ENCODE measurements around the gene ITPKC. TPM values are rescaled to one million over a fixed set of nuclear protein-coding genes. Genes with fewer than 3 reads are reported as not detected.
A peak's percentile ranks its signal among the peaks of the same experiment; 100 is the strongest.

ITPKC gene
- total RNA-seq, 1 donor from 2014 or later, result 6.5 TPM

DNA sequence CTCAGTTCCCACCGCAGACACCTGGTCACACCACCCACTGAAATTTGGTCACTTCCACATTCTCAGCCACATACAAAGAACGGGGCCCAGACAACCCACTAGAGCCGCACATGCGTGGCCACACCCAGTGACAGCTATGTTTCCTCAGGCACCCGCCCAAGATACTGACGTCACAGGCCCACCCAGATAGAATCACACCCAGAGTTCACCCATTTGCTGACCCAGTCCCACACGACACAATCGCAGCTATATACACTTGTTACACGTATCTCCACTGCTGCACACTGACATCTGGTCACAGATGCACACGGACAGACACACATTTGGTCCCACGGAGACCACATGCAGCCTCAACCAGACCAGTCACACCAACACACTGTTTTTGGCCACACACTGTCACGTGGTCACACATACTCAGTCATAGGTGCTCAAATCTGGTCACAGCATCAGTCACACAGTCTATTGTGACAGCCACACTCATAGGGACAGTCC, 29.3 kb upstream of the ITPKC start:
- H3K27ac Mint-ChIP-seq, result no peak overlapping the region
- H3K4me3 Mint-ChIP-seq, result no peak overlapping the region
- peaks cover 20% of the 10 kb centered on the region for H3K79me2 ChIP-seq (ENCODE audit: low read depth)
- H2AFZ ChIP-seq (replicated peaks), result no peak overlapping the region
- H3K27ac ChIP-seq, result no peak overlapping the region
- H3K9ac ChIP-seq, result no peak overlapping the region
- peaks cover 13% of the 10 kb centered on the region for H3F3A ChIP-seq (ENCODE audit: low read depth)
- H3K36me3 ChIP-seq, result no peaks in the 10 kb centered on the region
- H3K4me1 ChIP-seq, result peaks cover 5% of the 10 kb centered on the region
- H4K20me1 ChIP-seq (ENCODE audit: low read depth), result peaks cover 17% of the 10 kb centered on the region
- no peak overlapping the region for H3K4me2 ChIP-seq
- peaks cover 4% of the 10 kb centered on the region for H3K27me3 Mint-ChIP-seq (ENCODE audit: insufficient read depth, low read depth)
- H3K27me3 ChIP-seq, result no peaks in the 10 kb centered on the region
- TF ChIP-seq EZH2 (IDR thresholded peaks at IDR 0.05), result no peak
- TF ChIP-seq EZH2phosphoT487 (IDR thresholded peaks at IDR 0.05), result no peak
- TF ChIP-seq, protein P1, sequence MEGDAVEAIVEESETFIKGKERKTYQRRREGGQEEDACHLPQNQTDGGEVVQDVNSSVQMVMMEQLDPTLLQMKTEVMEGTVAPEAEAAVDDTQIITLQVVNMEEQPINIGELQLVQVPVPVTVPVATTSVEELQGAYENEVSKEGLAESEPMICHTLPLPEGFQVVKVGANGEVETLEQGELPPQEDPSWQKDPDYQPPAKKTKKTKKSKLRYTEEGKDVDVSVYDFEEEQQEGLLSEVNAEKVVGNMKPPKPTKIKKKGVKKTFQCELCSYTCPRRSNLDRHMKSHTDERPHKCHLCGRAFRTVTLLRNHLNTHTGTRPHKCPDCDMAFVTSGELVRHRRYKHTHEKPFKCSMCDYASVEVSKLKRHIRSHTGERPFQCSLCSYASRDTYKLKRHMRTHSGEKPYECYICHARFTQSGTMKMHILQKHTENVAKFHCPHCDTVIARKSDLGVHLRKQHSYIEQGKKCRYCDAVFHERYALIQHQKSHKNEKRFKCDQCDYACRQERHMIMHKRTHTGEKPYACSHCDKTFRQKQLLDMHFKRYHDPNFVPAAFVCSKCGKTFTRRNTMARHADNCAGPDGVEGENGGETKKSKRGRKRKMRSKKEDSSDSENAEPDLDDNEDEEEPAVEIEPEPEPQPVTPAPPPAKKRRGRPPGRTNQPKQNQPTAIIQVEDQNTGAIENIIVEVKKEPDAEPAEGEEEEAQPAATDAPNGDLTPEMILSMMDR (IDR thresholded peaks at IDR 0.05), result no peak
- H3K4me1 Mint-ChIP-seq, result peaks cover 8% of the 10 kb centered on the region
- no peaks in the 10 kb centered on the region for H3K9me3 Mint-ChIP-seq
- DNase-seq (ENCODE audit: low spot score), result no peak
- peaks cover 18% of the 10 kb centered on the region for H3K36me3 Mint-ChIP-seq
- no peaks in the 10 kb centered on the region for H3K9me3 ChIP-seq (ENCODE audit: low read depth)
- no peak overlapping the region for H3K4me3 ChIP-seq

DNA sequence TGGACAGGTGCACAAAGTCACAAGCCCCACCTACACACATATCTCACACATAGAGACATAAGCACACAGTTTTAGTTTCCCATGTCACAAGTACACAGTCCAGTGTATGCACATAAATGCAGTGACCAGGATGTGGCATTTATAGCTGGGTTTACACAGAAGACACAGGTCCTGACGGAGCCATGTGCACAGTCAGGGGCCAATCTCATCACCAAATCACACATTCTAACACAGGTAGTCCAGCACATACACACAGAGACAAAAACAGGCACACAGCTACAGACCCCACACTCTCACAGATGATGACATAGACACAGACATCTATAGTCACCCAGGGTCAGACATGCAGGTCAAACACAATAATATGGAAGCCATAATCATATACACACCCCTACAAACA, 28.6 kb upstream of the ITPKC start:
- TF ChIP-seq EZH2 (IDR thresholded peaks at IDR 0.05) (no peak), EZH2phosphoT487 (IDR thresholded peaks at IDR 0.05) (no peak)
- TF ChIP-seq, protein P1 (IDR thresholded peaks at IDR 0.05), result no peak
- H3K27ac ChIP-seq, result no peak overlapping the region
- H3K9me3 Mint-ChIP-seq, result no peaks in the 10 kb centered on the region
- H3K27me3 ChIP-seq, result no peaks in the 10 kb centered on the region
- peaks cover 20% of the 10 kb centered on the region for H3K79me2 ChIP-seq (ENCODE audit: low read depth)
- no peaks in the 10 kb centered on the region for H3K9me3 ChIP-seq (ENCODE audit: low read depth)
- peaks cover 13% of the 10 kb centered on the region for H3F3A ChIP-seq (ENCODE audit: low read depth)
- DNase-seq (ENCODE audit: low spot score), result no peak
- no peak overlapping the region for H3K4me3 Mint-ChIP-seq
- peaks cover 4% of the 10 kb centered on the region for H3K27me3 Mint-ChIP-seq (ENCODE audit: insufficient read depth, low read depth)
- no peaks in the 10 kb centered on the region for H3K36me3 ChIP-seq
- no peak overlapping the region for H3K9ac ChIP-seq
- peaks cover 19% of the 10 kb centered on the region for H3K36me3 Mint-ChIP-seq
- peaks cover 5% of the 10 kb centered on the region for H3K4me1 ChIP-seq
- H4K20me1 ChIP-seq (ENCODE audit: low read depth), result peaks cover 17% of the 10 kb centered on the region
- H2AFZ ChIP-seq (replicated peaks), result no peak overlapping the region
- H3K4me2 ChIP-seq, result peak overlapping the region; percentile 95
- H3K4me3 ChIP-seq, result no peak overlapping the region
- H3K4me1 Mint-ChIP-seq, result peaks cover 8% of the 10 kb centered on the region
- no peak overlapping the region for H3K27ac Mint-ChIP-seq

DNA sequence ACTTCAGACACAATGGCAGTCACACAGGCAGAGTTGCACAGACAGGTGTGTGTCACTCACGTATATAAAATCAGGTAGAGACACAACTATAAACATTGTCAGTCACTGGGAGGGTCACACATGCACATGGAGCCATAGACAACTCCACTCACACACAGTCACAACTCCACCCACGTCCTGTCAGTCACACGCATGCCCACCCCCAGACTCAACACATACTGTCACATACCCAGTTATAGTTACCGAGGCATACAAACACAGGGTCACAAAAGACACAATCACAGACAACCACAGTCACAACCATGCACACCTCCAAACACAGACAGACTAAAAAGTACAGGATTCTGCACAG, 27.9 kb upstream of the ITPKC start:
- peaks cover 5% of the 10 kb centered on the region for H3K4me1 ChIP-seq

More for the DNA sequence above, 27.9 kb upstream of the ITPKC start:
- Histone ChIP-seq H3K27me3 (no peaks in the 10 kb centered on the region), H3K36me3 (no peaks in the 10 kb centered on the region), H3K79me2 (ENCODE audit: low read depth) (peaks cover 20% of the 10 kb centered on the region), H3K4me2 (peak overlapping the region; percentile 95), H3K4me3 (peak overlapping the region; percentile 76), H3K27ac (no peak overlapping the region), H3F3A (ENCODE audit: low read depth) (peaks cover 13% of the 10 kb centered on the region), H3K9ac (no peak overlapping the region), H4K20me1 (ENCODE audit: low read depth) (peaks cover 17% of the 10 kb centered on the region), H2AFZ (replicated peaks) (no peak overlapping the region), H3K9me3 (ENCODE audit: low read depth) (no peaks in the 10 kb centered on the region)
- Mint-ChIP-seq H3K4me3 (no peak overlapping the region), H3K27me3 (ENCODE audit: insufficient read depth, low read depth) (peaks cover 4% of the 10 kb centered on the region), H3K9me3 (no peaks in the 10 kb centered on the region), H3K27ac (no peak overlapping the region), H3K36me3 (peaks cover 19% of the 10 kb centered on the region), H3K4me1 (peaks cover 8% of the 10 kb centered on the region)
- no peak for TF ChIP-seq EZH2 (IDR thresholded peaks at IDR 0.05)
- TF ChIP-seq, protein P1 (IDR thresholded peaks at IDR 0.05), result no peak
- no peak for TF ChIP-seq EZH2phosphoT487 (IDR thresholded peaks at IDR 0.05)
- no peak for DNase-seq (ENCODE audit: low spot score)

Measured in neural progenitor cell (in vitro differentiated cells).